Upper lobe of left lung (tissue), 4 donors: ENCODE data around the gene SMLR1.

Source experiments
- POLR2AphosphoS5 ChIP-seq, 2 donors: sonication (generic); formaldehyde crosslinking; IDR thresholded peaks; one replicate each; pipeline ENCODE4 v1.5.1; 2017; ENCODE audit warnings: antibody characterized with exemption in 2 of 2
- TF ChIP-seq, protein P1 (sequence below), 6 experiments: fragments of 450-650 bp in 4 of 6; fragments of 200-600 bp in 2 of 6; sonication (generic) in 2 of 6; IDR thresholded peaks; one replicate each; pipeline ENCODE4 v1.5.1; 2016 to 2019; ENCODE audit warnings: antibody characterized with exemption in 6 of 6

DNA sequence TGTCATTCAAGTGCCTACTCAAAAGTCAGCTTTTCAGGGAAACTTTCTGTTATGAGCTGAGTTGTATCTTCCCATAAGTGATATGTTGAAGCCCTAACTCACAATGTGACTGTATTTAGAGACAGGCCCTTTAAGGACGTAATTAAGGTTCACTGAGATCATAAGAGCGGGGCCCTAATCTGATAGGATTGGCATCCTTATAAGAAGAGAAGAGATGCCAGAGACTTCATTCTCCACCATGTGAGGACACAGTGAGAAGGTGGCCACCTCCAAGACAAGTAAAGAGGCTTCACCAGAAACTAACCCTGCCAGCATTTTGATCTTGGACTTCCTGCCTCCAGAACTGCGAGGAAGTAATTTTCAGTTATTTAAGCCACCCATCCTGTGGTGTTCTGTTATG, 12.7 kb upstream of the SMLR1 start:
- TF ChIP-seq, protein P1, sequence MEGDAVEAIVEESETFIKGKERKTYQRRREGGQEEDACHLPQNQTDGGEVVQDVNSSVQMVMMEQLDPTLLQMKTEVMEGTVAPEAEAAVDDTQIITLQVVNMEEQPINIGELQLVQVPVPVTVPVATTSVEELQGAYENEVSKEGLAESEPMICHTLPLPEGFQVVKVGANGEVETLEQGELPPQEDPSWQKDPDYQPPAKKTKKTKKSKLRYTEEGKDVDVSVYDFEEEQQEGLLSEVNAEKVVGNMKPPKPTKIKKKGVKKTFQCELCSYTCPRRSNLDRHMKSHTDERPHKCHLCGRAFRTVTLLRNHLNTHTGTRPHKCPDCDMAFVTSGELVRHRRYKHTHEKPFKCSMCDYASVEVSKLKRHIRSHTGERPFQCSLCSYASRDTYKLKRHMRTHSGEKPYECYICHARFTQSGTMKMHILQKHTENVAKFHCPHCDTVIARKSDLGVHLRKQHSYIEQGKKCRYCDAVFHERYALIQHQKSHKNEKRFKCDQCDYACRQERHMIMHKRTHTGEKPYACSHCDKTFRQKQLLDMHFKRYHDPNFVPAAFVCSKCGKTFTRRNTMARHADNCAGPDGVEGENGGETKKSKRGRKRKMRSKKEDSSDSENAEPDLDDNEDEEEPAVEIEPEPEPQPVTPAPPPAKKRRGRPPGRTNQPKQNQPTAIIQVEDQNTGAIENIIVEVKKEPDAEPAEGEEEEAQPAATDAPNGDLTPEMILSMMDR (IDR thresholded peaks at IDR 0.05) = no peak
- no peak for TF ChIP-seq POLR2AphosphoS5 (IDR thresholded peaks at IDR 0.05)
